ENCODE results near the gene SPNS3. TPM values are rescaled to one million over a fixed set of nuclear protein-coding genes. Genes with fewer than 3 reads are reported as not detected.
A peak's percentile ranks its signal among the peaks of the same experiment; 100 is the strongest.

Gene SPNS3
- total RNA-seq, 1 donor from 2014 or later, result 1.0 TPM

GRCh38 chr17:4453812-4454591 lies 20.3 kb downstream of the SPNS3 start:
- no peak for DNase-seq
- intact Hi-C loops (cut with micrococcal nuclease), result no loop called here

GRCh38 chr17:4460661-4461060 lies 26.9 kb downstream of the SPNS3 start:
- ATAC-seq (no peak), DNase-seq (no peak)
- intact Hi-C loops (cut with micrococcal nuclease), result no loop called here

More at GRCh38 chr17:4453812-4454591, 20.3 kb downstream of the SPNS3 start:
- ATAC-seq, result no peak

GRCh38 chr17:4463818-4464476 lies 30.2 kb downstream of the SPNS3 start:
- DNase-seq (no peak), ATAC-seq (peak; percentile 96)
- intact Hi-C loops (cut with micrococcal nuclease), result no loop called here

- ATAC-seq (no peak), DNase-seq (no peak)
- intact Hi-C loops (cut with micrococcal nuclease), result no loop called here
These were observed 32.0 kb downstream of the SPNS3 start for GRCh38 chr17:4465786-4466185.

GRCh38 chr17:4467287-4467686 lies 33.5 kb downstream of the SPNS3 start:
- intact Hi-C loops (cut with micrococcal nuclease), result no loop called here
- DNase-seq (no peak), ATAC-seq (no peak)

GRCh38 chr17:4469552-4469951 lies 35.8 kb downstream of the SPNS3 start:
- peak; percentile 85 for ATAC-seq

GRCh38 chr17:4472286-4472685 lies 38.5 kb downstream of the SPNS3 start:
- intact Hi-C loops (cut with micrococcal nuclease), result no loop called here
- DNase-seq, result no peak
- ATAC-seq, result no peak

More at GRCh38 chr17:4469552-4469951, 35.8 kb downstream of the SPNS3 start:
- intact Hi-C loops (cut with micrococcal nuclease), result no loop called here
- DNase-seq, result peak; percentile 54

- intact Hi-C loops (cut with micrococcal nuclease), result no loop called here
- peak; percentile 86 for DNase-seq
These were observed 40.4 kb downstream of the SPNS3 start for GRCh38 chr17:4474093-4474492.

GRCh38 chr17:4475001-4475400 lies 41.3 kb downstream of the SPNS3 start:
- DNase-seq (no peak), ATAC-seq (no peak)
- intact Hi-C loops (cut with micrococcal nuclease), result no loop called here

More at GRCh38 chr17:4474093-4474492, 40.4 kb downstream of the SPNS3 start:
- ATAC-seq, result peak; percentile 92

- intact Hi-C loops (cut with micrococcal nuclease), result no loop called here
These were observed 41.7 kb downstream of the SPNS3 start for GRCh38 chr17:4475463-4475862.

GRCh38 chr17:4476017-4476416 lies 42.3 kb downstream of the SPNS3 start:
- intact Hi-C loops (cut with micrococcal nuclease), result no loop called here
- no peak for DNase-seq
- ATAC-seq, result peak; percentile 20

More at GRCh38 chr17:4475463-4475862, 41.7 kb downstream of the SPNS3 start:
- ATAC-seq (no peak), DNase-seq (no peak)

GRCh38 chr17:4476511-4477070 lies 42.9 kb downstream of the SPNS3 start:
- intact Hi-C loops (cut with micrococcal nuclease), result no loop called here
- DNase-seq, result no peak
- no peak for ATAC-seq

- intact Hi-C loops (cut with micrococcal nuclease), result no loop called here
- ATAC-seq, result no peak
- no peak for DNase-seq
These were observed 43.6 kb downstream of the SPNS3 start for GRCh38 chr17:4477255-4477791.

GRCh38 chr17:4478318-4478830 lies 44.6 kb downstream of the SPNS3 start:
- no peak for DNase-seq
- ATAC-seq, result no peak
- intact Hi-C loops (cut with micrococcal nuclease), result no loop called here

- DNase-seq, result peak; percentile 22
- no peak for ATAC-seq
- intact Hi-C loops (cut with micrococcal nuclease), result no loop called here
These were observed 45.7 kb downstream of the SPNS3 start for GRCh38 chr17:4479340-4479981.

- intact Hi-C loops (cut with micrococcal nuclease), result no loop called here
- ATAC-seq (no peak), DNase-seq (peak; percentile 18)
These were observed 46.4 kb downstream of the SPNS3 start for GRCh38 chr17:4479982-4480751.

GRCh38 chr17:4480929-4481898 lies 47.5 kb downstream of the SPNS3 start:
- intact Hi-C loops (cut with micrococcal nuclease), result no loop called here
- ATAC-seq (no peak), DNase-seq (peak; percentile 38)
